ENCODE data around the gene RAB5A.
"Not testable (repeated sequence)": the region's sequence is repeated elsewhere in the genome, so short reads cannot be mapped to it uniquely, and the experiment has no call there.

The RAB5A gene

DNA sequence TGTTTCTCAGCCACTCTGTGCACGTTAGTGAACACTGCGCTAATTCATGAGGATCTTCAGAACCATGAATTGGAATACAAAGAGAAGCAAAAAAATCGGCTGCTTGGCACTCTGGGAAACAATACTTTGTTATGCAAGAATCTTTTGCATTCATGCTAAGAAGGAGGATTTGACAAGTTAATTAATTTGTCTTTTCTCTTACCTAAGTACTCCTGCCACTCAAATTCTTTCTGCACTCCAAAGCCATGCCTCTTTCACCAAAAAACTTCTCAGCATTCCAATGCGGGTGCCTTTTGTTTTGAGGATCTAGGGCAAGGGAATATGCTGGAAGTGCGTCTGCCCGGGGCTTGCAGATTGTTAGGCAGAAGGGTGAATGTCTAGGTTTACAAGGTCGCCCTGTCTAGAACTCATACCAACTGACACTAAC, 82.0 kb downstream of the RAB5A start:
- no peak for DNase-seq (ENCODE audit: low read depth)

GRCh38 chr3:20031939-20032338, 85.0 kb downstream of the RAB5A start:
- not testable (repeated sequence) for DNase-seq (ENCODE audit: low read depth)
